OCI-LY1 (cell line): Measurements from ENCODE around the gene PPP2R5C.

Experiments used
- EZH2 ChIP-seq: fragments of 200-600 bp; sonication (generic), shearing (Covaris generic); IDR thresholded peaks from 2 replicates; pipeline ENCODE4 v1.8.0; 2017; ENCODE audit warnings: borderline replicate concordance, mixed run types, mild to moderate bottlenecking, antibody characterized with exemption, low read length, moderate library complexity, mixed read lengths
- TF ChIP-seq, protein P1 (sequence below): fragments of 200-600 bp; sonication (generic), shearing (Covaris generic); IDR thresholded peaks from 2 replicates; pipeline ENCODE4 v1.5.1; 2017; ENCODE audit warnings: mild to moderate bottlenecking, antibody characterized with exemption, low read length, moderate library complexity, mixed read lengths

DNA sequence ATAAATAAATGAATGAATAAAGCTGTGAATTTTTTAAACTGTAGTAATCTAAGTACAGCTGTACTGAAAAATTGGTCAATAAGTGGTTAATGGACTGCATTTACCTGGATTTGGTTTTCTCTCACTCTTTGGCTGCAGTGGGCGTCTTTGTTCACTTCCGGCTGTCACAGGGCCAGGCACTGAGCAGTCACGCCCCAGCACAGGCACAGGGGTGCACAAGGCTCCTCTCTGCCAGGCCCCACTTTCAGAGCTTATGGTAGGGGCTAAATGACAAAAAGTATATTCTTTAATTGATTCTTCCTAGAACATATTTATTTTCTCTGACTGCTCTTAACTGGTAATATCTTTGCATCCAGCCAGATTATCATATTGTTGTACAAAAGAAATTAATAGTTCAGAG, 132.2 kb downstream of the PPP2R5C start:
- TF ChIP-seq, protein P1, sequence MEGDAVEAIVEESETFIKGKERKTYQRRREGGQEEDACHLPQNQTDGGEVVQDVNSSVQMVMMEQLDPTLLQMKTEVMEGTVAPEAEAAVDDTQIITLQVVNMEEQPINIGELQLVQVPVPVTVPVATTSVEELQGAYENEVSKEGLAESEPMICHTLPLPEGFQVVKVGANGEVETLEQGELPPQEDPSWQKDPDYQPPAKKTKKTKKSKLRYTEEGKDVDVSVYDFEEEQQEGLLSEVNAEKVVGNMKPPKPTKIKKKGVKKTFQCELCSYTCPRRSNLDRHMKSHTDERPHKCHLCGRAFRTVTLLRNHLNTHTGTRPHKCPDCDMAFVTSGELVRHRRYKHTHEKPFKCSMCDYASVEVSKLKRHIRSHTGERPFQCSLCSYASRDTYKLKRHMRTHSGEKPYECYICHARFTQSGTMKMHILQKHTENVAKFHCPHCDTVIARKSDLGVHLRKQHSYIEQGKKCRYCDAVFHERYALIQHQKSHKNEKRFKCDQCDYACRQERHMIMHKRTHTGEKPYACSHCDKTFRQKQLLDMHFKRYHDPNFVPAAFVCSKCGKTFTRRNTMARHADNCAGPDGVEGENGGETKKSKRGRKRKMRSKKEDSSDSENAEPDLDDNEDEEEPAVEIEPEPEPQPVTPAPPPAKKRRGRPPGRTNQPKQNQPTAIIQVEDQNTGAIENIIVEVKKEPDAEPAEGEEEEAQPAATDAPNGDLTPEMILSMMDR = no peak
- TF ChIP-seq EZH2 = no peak
